Hematopoietic multipotent progenitor cell treated with erythropoietin and hydrocortisone succinate and interleukin-3 and kit ligand, for 8 days (in vitro differentiated cells): ENCODE data around the gene MSN.
A peak's percentile ranks its signal among the peaks of the same experiment; 100 is the strongest.

Experiments
- DNase-seq: peaks from one replicate; pipeline ENCODE4 v3.0.0-alpha.2; 2015

MSN gene

DNA sequence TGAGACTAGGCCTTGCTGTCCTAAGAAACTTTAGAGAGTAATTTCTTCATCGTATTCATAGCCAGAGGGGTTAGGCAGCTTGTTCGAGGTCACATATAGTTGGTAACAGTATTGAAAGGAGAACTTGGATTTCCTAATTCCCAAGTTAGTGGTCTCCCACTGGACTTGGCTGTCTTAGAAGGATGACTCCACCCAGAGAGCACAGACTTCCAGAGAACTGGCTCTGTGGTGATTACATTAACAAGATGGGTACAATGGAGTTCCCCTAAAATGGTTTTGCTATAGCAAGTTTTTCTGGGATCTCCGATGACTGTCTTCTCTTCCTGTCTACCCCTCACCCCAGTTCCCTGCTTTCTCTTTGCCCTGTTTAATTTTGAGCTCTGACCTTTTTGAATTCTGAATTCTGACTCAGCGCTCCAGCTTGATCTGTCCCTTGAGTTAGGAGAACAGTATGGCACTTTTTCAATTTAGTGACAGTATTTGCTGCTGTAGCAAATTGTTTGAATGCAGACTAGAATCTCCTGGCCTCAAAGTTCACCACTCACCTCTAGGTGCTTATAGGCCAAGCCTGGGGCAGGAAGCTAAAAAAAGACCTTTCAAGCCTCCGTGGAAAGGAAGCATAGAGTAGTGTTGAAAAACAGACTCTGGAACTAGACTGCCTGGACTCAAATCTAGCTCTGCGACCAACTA, 6.9 kb downstream of the MSN start:
- DNase-seq, result no peak

DNA sequence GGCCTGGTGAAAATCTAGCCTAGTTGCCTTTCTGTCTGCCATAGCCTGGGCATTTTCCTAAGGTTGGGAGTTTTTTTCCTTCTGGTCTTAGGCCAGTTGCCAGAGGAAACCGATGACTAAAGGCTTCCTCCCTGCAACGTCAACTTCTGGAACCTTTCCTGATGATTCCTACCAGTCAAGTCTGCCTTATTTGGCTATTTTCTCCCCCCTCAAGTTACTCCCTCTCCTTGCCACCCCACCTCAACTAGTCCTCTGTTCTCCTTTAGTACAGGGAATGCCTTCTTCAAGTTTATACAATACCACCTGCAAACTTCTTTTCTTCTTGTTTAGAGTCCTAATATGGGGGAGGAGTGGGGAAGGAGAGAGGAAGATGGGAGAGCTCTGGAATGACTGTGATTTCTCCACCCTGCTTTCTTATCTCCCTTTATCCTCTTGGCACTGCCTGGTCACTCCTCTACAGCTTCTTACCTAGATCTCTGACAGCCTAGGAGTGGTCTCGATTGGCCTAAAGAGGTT, 10.6 kb downstream of the MSN start:
- DNase-seq, result no peak

GRCh38 chrX:65679071-65679540, 11.7 kb downstream of the MSN start:
- DNase-seq, result no peak

DNA sequence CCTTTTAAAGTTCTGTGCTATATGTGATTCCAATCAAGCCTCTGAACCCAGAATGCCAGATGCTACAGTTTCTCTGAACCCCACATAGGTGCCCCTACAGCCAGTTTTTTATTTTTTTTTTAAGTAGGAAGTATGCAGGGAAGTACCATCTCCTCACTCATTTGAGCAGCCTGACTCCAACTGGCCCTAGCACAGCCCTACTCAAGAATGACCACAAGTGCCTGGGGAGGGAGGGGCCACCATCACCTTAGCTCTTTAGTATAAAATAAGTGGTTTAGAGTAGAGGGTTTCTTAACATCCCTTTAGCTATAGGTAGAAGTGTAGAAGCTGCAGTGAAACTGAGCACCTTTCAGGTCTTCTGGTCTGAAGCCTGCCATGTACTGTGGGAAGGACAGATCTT, 14.4 kb downstream of the MSN start:
- no peak for DNase-seq

DNA sequence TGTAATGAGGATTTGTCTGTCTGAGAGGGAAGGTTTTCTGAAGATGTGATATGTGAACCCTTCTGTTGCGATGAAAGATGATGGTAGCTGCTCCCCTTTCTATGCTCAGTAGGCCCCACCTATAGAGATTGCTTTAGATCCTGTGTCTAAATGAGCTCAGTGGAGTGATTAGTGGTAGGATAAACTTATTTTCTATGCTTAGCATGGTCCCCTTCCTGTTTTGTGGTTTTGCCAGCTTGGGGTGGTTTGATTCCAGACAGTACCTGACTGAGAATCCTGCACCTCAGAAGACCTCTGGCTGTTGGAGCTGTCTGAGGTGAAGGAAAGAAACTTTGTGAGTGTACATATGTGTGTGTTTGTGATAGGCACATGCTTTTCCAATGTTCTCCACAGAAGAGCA, 17.7 kb downstream of the MSN start:
- no peak for DNase-seq

DNA sequence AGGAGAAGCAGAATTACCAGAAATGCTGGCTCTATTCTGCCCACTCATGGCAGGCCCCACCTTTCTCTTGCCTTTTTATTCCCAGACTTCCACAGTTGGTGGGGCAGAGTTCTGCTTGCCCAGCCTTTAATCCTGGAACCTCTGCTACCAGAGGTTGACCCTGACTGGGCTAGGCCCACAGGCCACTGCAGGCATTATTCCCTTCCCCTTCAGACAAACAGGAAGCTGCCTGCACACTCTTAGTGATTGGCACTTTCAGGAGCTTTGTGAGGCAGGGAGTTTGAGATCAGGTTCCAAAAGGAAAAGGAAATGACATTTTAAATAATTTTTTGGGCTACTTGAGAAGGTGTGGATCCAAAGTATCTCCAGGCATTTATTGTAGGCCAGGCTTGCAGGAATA, 18.8 kb downstream of the MSN start:
- DNase-seq, result no peak

GRCh38 chrX:65687367-65687766, 19.9 kb downstream of the MSN start:
- DNase-seq, result no peak

DNA sequence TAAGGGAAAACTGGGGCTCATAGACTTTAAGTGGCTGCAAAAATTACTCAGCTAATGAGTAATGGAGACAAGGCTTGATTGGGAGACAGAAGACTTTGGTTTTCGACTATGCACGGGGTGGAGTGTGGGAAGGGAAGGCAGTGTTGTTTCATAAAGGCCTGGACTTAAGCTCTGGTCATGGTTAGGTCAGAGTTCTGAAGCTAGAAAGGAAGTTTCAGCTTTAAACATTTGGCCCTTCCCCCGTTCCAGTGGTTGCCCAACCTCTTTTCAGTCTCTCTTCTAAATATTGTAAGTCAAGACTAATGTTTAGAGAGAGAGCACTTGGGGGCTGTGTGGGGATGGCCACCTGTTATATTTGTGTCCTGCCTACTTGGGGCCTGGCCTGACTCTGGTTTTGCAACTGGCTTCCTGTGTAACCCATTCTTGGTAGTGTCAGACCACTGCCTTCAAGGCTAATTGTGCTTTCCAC, 21.0 kb downstream of the MSN start:
- DNase-seq, result no peak

- no peak for DNase-seq
Measured at GRCh38 chrX:65689377-65689776, 21.9 kb downstream of the MSN start.

DNA sequence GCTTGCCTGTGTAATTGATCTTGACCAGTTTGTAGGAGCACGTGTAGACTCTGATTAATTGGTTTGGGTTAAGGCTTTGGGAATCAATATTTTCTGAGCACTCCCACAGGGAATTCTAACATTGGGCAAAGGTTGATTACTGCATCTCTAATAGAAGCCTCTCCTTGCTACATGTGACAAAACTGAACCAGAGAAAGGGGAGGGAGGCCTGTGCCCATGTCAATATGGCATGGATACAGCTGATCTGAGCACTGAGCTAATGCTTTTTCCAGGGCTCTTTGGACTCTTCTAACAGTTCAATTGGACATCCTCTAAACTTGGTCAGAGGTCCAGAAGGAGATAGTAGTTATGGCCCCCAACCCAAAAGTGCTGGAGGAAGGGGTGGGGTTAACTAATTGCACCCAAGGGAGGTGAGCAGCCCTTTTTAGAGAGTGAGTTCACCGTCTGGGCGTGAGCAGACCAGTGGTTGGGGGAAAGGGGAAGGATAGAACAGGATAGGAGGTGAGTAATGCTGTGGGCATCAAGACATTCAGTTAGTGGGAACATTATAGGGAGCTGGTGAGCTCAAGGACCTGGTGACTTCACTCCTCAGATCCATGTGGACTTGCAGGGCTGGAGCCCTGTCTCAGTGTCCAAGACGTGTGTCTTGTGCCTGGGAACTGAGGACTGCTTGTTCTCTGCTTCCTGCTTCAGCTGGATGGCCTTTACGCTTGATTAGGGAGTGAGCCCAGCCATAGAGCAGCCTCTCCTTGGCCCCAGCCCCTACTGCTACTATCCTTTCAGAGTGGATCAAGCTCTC, 22.8 kb downstream of the MSN start:
- no peak for DNase-seq

GRCh38 chrX:65695849-65696449, 28.5 kb downstream of the MSN start:
- no peak for DNase-seq

DNA sequence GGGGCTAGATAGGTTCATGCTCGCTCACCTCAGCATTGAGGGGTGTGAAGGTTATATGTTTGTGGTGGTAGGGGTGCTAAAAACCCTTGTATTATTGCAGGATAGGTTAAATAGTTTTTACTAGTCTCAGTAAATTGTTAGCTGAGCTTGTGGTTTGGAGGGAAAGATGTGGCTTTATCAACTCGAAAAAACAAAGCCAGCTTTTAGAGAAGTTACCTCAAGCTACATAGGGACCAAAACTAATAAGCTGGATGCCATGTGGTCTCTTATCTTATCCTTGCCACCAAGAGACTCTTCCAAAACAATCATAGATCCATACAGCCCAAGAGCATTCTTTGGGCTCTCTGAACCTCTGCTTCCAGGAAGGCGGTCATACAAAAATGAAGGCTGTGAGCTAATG, 29.2 kb downstream of the MSN start:
- peak; percentile 80 for DNase-seq

DNA sequence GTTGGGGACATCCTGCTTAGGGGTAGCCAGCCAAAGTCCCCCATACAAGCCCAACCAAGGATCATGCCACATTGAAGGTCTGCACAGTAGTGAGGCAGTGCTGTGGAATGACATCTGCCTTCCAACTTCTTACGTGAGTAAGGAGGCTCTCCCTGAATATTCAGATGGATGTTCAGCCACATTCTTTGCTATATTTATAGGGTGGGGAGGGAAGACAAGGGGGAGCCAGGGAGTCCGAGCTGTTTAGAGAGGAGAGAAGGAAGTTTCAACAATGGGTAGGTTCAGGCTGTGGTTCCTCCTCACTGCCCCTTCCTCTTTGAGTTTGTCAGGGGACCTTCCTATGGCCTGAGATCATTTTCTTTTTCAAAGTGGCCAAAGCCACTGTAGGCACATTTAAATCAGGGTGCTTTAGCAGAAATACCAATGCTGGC, 29.8 kb downstream of the MSN start:
- DNase-seq, result no peak

DNA sequence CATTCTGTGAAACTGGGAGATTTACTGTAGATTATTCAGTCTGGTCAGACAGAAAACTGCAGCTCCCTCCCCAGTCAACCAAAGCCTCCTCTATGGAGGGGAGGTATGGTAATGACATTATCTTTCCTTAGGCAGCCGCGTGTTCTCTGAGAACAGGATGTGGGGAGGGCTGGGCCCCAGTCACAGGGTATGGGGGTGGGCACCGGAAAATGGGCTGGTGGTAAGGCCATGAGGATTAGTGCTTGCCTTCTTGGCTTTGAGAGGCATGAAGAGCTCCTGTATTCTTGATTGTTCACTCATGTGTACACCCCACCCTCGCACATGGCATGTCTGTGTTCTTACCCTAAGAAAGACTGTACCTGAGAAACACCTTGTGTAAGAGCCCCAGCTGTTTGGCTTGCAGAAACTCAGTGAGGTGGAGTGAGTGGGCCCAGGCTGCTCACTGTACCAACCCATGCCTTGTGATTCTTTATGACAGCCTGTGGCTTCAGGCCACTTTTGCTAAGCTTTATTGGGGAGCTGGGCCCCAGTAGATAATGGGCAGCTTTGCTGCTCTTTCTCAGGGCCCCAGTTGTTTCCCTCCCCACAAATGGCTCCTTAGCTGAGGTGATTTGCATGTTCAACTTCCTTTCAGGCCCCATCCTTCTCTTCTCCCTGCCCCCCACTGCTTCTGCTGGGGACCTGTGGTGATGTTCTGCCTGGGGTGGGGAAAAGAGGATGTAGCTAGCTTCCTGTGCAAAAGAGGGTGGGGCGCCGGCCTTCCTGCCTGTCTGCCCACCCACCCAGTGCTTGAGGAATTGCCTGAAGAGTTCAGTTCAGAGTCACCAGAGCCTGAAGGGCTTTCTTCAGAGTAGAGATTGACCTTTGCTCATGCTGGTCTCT, 30.7 kb downstream of the MSN start:
- peak; percentile 88 for DNase-seq

DNA sequence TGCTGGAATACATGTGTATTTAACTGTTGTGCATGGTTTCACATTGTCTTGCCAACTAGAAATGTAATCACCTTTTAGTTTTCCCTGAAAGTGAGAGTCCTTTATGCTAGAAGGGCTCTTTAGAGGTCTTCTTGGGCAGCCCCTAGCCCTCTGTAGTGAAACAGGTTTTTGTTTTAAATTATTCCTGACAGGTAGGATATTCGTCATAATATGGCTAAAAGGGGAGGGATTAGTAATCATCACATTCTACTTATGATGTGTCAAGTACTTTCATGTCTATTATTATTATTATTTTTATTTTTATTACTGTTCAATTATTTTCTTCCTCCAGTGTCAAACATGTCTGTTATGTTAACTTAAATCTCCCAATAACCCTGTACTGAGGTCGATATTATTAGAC, 35.5 kb downstream of the MSN start:
- DNase-seq, result no peak

DNA sequence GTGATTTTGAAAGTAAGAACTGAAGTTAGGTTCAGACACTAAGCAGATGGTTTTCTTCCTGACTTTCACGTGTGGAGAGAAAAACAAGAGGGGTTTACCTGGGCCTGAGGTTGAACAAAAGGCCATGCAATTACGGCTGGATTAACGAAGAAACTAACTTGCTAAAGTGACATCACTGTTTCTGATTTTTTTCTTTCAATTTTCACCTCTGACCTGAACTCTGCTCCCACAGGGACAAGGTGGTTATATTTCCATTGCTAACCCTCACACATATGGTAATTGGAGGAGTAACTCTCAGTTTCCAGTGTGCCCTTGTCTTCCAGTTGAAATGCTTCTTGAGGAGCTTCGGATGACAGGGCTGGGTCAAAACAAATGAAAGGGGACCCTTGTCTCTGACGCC, 38.0 kb downstream of the MSN start:
- no peak for DNase-seq

DNA sequence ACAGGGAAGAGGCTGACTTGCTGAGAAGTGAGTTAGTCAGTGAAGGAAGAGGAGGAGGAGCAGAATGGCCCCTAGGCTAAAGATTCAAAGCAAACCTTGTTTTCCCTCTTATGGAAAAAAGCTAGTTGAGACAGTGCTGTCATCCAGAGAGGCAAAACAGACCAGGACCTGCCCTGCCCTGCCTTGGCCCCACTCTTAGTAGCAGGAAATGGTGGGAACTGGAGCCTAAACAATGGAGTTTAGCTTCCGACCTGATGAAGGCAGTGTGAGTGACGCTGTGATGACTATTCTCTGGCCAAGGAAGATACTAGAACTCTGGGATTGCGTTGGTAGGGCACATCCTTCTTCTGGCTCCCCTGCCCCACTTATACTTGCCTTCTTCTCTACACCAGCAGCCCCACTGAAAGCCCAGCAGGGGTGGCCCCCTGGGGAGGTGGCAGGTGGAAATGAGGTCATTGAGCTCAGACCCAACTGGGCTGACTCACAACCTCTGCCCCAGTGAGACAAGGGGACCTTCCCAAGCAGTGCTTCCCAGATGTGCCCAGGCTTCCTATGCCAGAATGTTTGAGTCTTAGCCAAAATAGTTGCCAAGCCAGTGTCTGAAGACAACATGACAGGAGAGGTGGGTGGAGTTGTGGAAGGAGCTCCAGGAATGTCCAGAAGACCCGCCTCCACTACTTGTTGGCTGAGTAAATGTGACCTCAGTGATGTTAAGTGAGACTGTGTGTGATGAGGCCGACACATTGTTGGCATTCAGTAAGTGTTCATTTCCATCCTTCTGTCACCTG, 38.8 kb downstream of the MSN start:
- DNase-seq, result no peak

GRCh38 chrX:65707151-65707550, 39.7 kb downstream of the MSN start:
- no peak for DNase-seq

DNA sequence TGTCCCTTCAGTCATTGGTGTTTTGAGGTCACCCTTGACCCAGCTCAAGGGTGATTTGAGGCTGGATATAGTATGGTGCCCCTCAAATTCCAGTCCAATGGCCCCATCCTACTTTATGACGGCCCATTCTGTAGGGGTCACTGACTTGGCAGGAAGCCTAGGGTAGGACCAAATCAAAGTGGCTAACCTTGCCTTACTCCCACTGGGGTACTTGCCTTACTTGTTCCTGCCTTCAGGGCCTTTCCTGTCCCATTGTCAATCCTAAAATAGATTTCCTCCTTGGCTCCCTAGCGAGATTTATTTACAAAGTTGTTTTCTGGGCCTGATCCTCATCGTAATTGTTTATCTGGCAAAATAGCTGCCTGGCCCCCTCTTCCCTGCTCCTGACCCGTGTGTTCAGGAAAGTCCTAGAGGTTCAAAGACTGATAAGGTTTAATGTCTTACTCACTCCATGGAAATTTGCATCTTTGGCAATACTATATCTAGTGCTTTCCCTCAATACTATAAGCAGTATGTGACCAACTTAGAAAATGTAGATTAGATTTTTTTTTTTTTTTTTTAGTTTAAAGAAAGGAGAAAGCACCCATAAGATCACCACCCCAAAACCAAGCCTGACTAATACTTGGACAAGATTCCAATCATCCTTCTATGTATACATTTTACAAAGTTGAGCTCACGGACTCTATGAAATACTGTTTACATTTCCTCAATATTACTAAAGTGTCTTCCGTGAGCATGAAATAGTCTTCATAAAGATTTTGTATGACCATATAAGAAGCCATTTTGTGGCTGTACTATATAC, 44.8 kb downstream of the MSN start:
- no peak for DNase-seq

DNA sequence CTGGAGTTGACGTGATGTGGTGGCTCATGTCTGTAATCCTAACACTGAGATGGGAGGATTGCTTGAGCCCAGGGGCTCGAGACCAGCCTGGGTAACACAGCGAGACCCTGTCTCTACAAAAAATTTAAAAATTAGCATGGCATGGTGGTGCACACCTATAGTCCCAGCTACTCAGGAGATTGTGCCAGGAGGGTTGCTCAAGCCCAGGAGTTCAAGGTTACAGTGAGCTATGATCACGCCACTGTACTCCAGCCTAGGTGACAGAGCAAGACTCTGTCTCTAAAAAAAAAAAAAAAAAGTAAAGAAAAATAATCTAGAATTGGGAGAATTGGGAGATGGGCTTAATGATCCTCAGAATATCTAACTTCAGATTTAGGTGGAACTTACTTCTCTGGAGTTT, 51.1 kb downstream of the MSN start:
- DNase-seq, result no peak

- DNase-seq, result no peak
Measured at GRCh38 chrX:65720381-65720964, 53.0 kb downstream of the MSN start.
